ENCODE data around the gene TEX264. TPM values are rescaled to one million over a fixed set of nuclear protein-coding genes. Genes with fewer than 3 reads are reported as not detected.

Gene TEX264
- total and polyA plus RNA-seq, 2 of the 13 experiments (the other 11 are each of a cell fraction or from before 2014, with no cell fraction given), result 35.2 to 52.1 TPM

GRCh38 chr3:51721062-51721745 is 50.2 kb downstream of the TEX264 start:
- Histone ChIP-seq H3K9me3 (ENCODE audit: low read length) (no peaks in the 10 kb centered on the region), H2AFZ (ENCODE audit: low read length) (no peak overlapping the region), H3K79me2 (ENCODE audit: insufficient read depth, low read length) (no peaks in the 10 kb centered on the region), H3K4me3 (replicated peaks in 1 of 3; ENCODE audit: insufficient read depth in 1 of 3, low read depth in 2 of 3, low read length in 3 of 3) (no peak overlapping the region), H3K27ac (ENCODE audit: extremely low read length, insufficient read depth, low read length) (no peak overlapping the region), H3K36me3 (replicated peaks in 1 of 2; ENCODE audit: control insufficient read depth in 1 of 2, insufficient read depth in 2 of 2, low read length in 2 of 2) (no peaks in the 10 kb centered on the region), H3K9ac (ENCODE audit: insufficient read depth, low read depth, low read length) (no peak overlapping the region), H3K4me2 (ENCODE audit: low read depth, low read length) (no peak overlapping the region), H3K27me3 (ENCODE audit: control insufficient read depth in 1 of 2, insufficient read depth in 2 of 2, low read length in 2 of 2) (no peaks in the 10 kb centered on the region; a peak in 1 of 5 replicates), H3K4me1 (ENCODE audit: insufficient read depth, low read length) (peaks cover 12% of the 10 kb centered on the region), H4K20me1 (ENCODE audit: insufficient read depth, low read length) (no peaks in the 10 kb centered on the region)
- BruUV-seq (replicated peaks), result no TSS peak
- FAIRE-seq, result no peak
- WGBS (ENCODE audit: low lambda C conversion rate), result 34% methylated on average over 8 of the region's 8 CpGs
- peak; percentile 90 for TF ChIP-seq MNT (IDR thresholded peaks at IDR 0.05)
- TF ChIP-seq ZNF841 (CRISPR knock-in tag; IDR thresholded peaks at IDR 0.05; ENCODE audit: borderline replicate concordance), result no peak
- ATAC-seq, result no peak
- intact Hi-C loops (cut with micrococcal nuclease; ENCODE audit: unreplicated experiment) (no loop called here), in situ Hi-C loops (cut with HindIII; ENCODE audit: extremely low pct_ligation_motif_present, low pct_unique_long_range_greater_than_20kb) (no loop called here)
- ChIA-PET CTCF (ENCODE audit: low intra/inter-chr PET ratio, low total read pairs) (no interaction called here), POLR2A (no interaction called here)
- DNase-seq (ENCODE audit: low spot score), result no peak

GRCh38 chr3:51722362-51722761 is 51.3 kb downstream of the TEX264 start:
- Histone ChIP-seq H4K20me1 (ENCODE audit: insufficient read depth, low read length) (no peaks in the 10 kb centered on the region), H3K79me2 (ENCODE audit: insufficient read depth, low read length) (no peaks in the 10 kb centered on the region), H3K9ac (ENCODE audit: insufficient read depth, low read depth, low read length) (no peak overlapping the region), H2AFZ (ENCODE audit: low read length) (no peak overlapping the region), H3K36me3 (replicated peaks in 1 of 2; ENCODE audit: control insufficient read depth in 1 of 2, insufficient read depth in 2 of 2, low read length in 2 of 2) (no peaks in the 10 kb centered on the region), H3K4me3 (replicated peaks in 1 of 3; ENCODE audit: insufficient read depth in 1 of 3, low read depth in 2 of 3, low read length in 3 of 3) (no peak overlapping the region), H3K4me2 (ENCODE audit: low read depth, low read length) (no peak overlapping the region), H3K27me3 (ENCODE audit: control insufficient read depth in 1 of 2, insufficient read depth in 2 of 2, low read length in 2 of 2) (no peaks in the 10 kb centered on the region; a peak in 1 of 5 replicates), H3K27ac (ENCODE audit: extremely low read length, insufficient read depth, low read length) (no peak overlapping the region), H3K4me1 (ENCODE audit: insufficient read depth, low read length) (peaks cover 12% of the 10 kb centered on the region), H3K9me3 (ENCODE audit: low read length) (no peaks in the 10 kb centered on the region)
- no peak for FAIRE-seq
- WGBS (ENCODE audit: low lambda C conversion rate), result 18% methylated on average over 4 of the region's 4 CpGs
- DNase-seq (ENCODE audit: low spot score), result no peak
- CTCF ChIA-PET (ENCODE audit: low intra/inter-chr PET ratio, low total read pairs), result no interaction called here
- intact Hi-C loops (cut with micrococcal nuclease; ENCODE audit: unreplicated experiment), result no loop called here
- ATAC-seq, result no peak
- POLR2A ChIA-PET, result no interaction called here
- in situ Hi-C loops (cut with HindIII; ENCODE audit: extremely low pct_ligation_motif_present, low pct_unique_long_range_greater_than_20kb), result no loop called here
- no TSS peak for BruUV-seq (replicated peaks)
- no peak for TF ChIP-seq SAFB2 (CRISPR knock-in tag; IDR thresholded peaks at IDR 0.05; ENCODE audit: borderline replicate concordance, low read depth)
- TF ChIP-seq E2F1 (CRISPR knock-in tag; IDR thresholded peaks at IDR 0.05), result no peak
- no peak for TF ChIP-seq ZNF569 (CRISPR knock-in tag; IDR thresholded peaks at IDR 0.05; ENCODE audit: borderline replicate concordance)
- peak; percentile 91 for TF ChIP-seq ZNF770 (CRISPR knock-in tag; IDR thresholded peaks at IDR 0.05)
- TF ChIP-seq ZMYM3 (CRISPR knock-in tag; IDR thresholded peaks at IDR 0.05), result no peak
- TF ChIP-seq DBP (CRISPR knock-in tag; IDR thresholded peaks at IDR 0.05; ENCODE audit: not compliant biosample characterization), result no peak
